GM12878 (cell line): ENCODE results near the gene INO80E. TPM values are rescaled to one million over a fixed set of nuclear protein-coding genes. Genes with fewer than 3 reads are reported as not detected.

Experiments
- BCL3 ChIP-seq: IDR thresholded peaks from 2 replicates; pipeline ENCODE4 v1.6.1; 2011; ENCODE audit warnings: borderline replicate concordance, low read depth, mild to moderate bottlenecking, moderate library complexity, low read length; ENCODE audit not compliant: insufficient read depth, poor library complexity, severe bottlenecking
- CEBPB ChIP-seq, 2 experiments: fragments of 150-350 bp in 1 of 2; IDR thresholded peaks; 2 replicates each; pipeline ENCODE4 v1.6.1; 2012 to 2014; ENCODE audit warnings: low read depth in 2 of 2, low read length in 2 of 2, borderline replicate concordance in 1 of 2, inconsistent platforms in 1 of 2
- DPF2 ChIP-seq: fragments of 450-650 bp; IDR thresholded peaks from 2 replicates; pipeline ENCODE4 v1.6.1; 2017; ENCODE audit warnings: mild to moderate bottlenecking
- IKZF2 ChIP-seq, 2 experiments: fragments of 450-650 bp; IDR thresholded peaks; 2 replicates each; pipeline ENCODE4 v1.6.1; 2017; ENCODE audit warnings: mild to moderate bottlenecking in 2 of 2, moderate library complexity in 2 of 2
- ZBTB4 ChIP-seq: fragments of 450-650 bp; formaldehyde crosslinking; IDR thresholded peaks from 2 replicates; pipeline ENCODE4 v1.4.0; 2022; ENCODE audit warnings: mild to moderate bottlenecking, moderate library complexity
- polyA plus RNA-seq, 11 experiments: library from polyadenylated mRNA; depleted of rRNA in 4 of 11; unstranded in 6 of 11; stranded (reverse) in 5 of 11; fragments of >200 nt; fragmentation: Nextera tagmentation in 4 of 11; fragmentation: Illumina TruSeq in 1 of 11; extraction: Ambion mirVana in 4 of 11; extraction: Trizol in 1 of 11; gene quantifications; 1 replicate in 1 of 11; 2 replicates in 10 of 11; pipeline versions ENCODE4 v1.2.1 to v1.2.3, GENCODE V29; 2011 to 2016; ENCODE audit warnings: inconsistent platforms in 2 of 11, missing spikeins in 2 of 11, low read depth in 1 of 11
- total RNA-seq, 4 experiments: library from RNA; depleted of rRNA in 3 of 4; stranded (reverse); fragments of >200 nt in 3 of 4; fragmentation: Illumina TruSeq in 1 of 4; extraction: Trizol in 1 of 4; gene quantifications; 2 replicates each; pipeline versions ENCODE4 v1.2.1 to v1.2.3, GENCODE V29; 2013 to 2021
- TF ChIP-seq, protein P1 (sequence below): fragments of 450-650 bp; IDR thresholded peaks from 2 replicates; pipeline ENCODE4 v1.6.1; 2017; ENCODE audit warnings: mild to moderate bottlenecking, moderate library complexity

INO80E gene
- total and polyA plus RNA-seq, 10 of the 15 experiments (the other 5 are each of a cell fraction or from before 2014, with no cell fraction given) = 0.39 to 74.0 (median 33.0) TPM

GRCh38 chr16:29993903-29994599 is 2.0 kb upstream of the INO80E start (continued):
- TF ChIP-seq, protein P1, sequence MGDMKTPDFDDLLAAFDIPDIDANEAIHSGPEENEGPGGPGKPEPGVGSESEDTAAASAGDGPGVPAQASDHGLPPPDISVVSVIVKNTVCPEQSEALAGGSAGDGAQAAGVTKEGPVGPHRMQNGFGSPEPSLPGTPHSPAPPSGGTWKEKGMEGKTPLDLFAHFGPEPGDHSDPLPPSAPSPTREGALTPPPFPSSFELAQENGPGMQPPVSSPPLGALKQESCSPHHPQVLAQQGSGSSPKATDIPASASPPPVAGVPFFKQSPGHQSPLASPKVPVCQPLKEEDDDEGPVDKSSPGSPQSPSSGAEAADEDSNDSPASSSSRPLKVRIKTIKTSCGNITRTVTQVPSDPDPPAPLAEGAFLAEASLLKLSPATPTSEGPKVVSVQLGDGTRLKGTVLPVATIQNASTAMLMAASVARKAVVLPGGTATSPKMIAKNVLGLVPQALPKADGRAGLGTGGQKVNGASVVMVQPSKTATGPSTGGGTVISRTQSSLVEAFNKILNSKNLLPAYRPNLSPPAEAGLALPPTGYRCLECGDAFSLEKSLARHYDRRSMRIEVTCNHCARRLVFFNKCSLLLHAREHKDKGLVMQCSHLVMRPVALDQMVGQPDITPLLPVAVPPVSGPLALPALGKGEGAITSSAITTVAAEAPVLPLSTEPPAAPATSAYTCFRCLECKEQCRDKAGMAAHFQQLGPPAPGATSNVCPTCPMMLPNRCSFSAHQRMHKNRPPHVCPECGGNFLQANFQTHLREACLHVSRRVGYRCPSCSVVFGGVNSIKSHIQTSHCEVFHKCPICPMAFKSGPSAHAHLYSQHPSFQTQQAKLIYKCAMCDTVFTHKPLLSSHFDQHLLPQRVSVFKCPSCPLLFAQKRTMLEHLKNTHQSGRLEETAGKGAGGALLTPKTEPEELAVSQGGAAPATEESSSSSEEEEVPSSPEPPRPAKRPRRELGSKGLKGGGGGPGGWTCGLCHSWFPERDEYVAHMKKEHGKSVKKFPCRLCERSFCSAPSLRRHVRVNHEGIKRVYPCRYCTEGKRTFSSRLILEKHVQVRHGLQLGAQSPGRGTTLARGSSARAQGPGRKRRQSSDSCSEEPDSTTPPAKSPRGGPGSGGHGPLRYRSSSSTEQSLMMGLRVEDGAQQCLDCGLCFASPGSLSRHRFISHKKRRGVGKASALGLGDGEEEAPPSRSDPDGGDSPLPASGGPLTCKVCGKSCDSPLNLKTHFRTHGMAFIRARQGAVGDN = no peak
- TF ChIP-seq IKZF2 (IDR thresholded peaks at IDR 0.05) (no peak), DPF2 (no peak), BCL3 (no peak), CEBPB (IDR thresholded peaks at IDR 0.05; ENCODE audit: borderline replicate concordance in 1 of 2, low read depth in 2 of 2, low read length in 2 of 2) (no peak), ZBTB4 (CRISPR knock-in tag) (no peak)
